GM21723 (cell line): ENCODE data around the gene FNIP2.
"Not testable (repeated sequence)": the region's sequence is repeated elsewhere in the genome, so short reads cannot be mapped to it uniquely, and the experiment has no call there.

Experiments
- ATAC-seq: cut with Tn5 transposase; IDR thresholded peaks from one replicate; pipeline ENCODE4 v1.9.1; 2021; ENCODE audit warnings: mild to moderate bottlenecking, moderate library complexity; ENCODE audit not compliant: unreplicated experiment

The FNIP2 gene

DNA sequence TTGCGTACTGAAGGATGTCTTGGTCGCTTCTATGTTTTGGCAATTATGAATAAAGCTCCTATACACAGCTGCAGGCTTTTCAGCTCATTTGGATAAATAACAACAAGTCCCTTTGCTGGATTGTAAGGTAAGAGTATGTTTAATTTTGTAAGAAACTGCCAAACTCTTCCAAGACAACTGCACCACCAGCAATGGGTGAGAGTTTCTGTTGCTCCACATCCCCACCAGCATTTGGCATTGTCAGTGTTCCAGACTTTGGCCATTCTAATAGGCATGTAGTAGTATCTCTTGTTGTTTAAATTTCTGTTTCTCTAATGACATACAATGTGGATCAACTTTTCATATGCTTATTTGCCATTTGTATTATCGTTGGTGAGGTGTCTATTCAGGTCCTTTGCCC is 44.3 kb downstream of the FNIP2 start:
- ATAC-seq: no peak

GRCh38 chr4:158814207-158814606 is 45.4 kb downstream of the FNIP2 start:
- no peak for ATAC-seq

DNA sequence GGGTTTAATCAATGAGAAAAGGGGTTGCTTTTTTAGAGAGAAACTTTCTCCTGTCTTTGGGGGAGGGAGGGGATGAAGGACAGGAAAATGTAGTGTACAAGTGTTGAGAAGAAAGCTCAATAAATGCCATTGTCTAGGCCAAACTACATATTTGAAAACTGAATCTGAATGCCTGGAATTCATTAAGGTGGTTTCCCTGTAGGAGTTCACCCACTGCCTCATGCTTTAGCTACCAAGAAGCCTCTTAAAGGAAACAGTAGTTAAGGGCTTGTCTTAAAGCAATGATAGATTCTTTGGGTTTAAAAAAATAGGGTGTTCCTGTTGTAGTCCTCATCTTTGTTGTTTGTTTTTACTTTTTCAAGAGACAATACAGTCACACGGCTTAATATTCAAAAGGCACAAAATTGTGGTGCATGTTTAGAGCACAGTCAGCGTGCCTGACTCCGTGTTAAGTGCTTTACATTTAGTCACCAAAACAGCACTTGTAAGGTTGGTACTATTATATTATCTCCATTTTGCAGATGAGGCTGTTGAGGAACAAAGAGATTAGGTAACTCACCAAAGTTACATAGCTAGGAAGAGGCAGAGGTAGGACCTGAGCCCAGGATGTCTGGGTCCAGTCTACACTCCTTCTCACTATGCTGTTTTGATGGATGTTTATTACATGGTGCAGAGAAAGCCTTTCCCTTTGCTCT is 46.0 kb downstream of the FNIP2 start:
- no peak for ATAC-seq

GRCh38 chr4:158816955-158817354 is 48.1 kb downstream of the FNIP2 start:
- peak; percentile 31 for ATAC-seq

DNA sequence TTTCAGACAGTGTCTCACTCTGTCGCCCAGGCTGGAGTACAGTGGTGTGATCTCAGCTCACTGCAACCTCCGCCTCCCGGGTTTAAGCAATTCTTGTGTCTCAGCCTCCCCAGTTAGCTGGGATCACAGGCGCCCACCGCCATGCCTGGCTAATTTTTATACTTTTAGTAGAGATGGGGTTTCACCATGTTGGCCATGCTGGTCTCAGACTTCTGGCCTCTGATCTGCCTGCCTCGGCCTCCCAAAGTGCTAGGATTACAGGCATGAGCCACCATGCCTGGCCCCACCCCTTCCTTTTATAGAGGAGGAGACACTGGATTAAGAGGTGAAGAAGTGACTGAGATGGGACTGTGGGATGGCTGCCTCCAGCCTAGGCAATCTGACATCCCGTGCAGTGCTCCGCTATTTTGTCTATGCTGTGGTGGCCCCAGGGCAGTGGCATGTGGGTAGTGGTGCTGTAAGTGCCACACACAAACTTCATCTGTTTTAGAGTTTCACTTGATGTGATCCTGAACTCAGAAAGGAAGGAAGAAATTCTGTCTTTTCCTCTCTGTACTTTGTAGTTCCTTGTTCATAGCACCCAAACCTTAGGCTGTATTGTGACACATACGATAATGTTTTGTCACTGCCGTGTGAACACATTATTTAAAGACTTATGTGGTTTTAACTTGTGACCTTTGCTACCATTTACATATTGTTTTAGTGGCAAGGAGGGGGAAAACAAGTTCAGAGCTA is 48.9 kb downstream of the FNIP2 start:
- ATAC-seq: peak; percentile 73

- no peak for ATAC-seq
Measured at GRCh38 chr4:158818560-158819140, 49.8 kb downstream of the FNIP2 start.

DNA sequence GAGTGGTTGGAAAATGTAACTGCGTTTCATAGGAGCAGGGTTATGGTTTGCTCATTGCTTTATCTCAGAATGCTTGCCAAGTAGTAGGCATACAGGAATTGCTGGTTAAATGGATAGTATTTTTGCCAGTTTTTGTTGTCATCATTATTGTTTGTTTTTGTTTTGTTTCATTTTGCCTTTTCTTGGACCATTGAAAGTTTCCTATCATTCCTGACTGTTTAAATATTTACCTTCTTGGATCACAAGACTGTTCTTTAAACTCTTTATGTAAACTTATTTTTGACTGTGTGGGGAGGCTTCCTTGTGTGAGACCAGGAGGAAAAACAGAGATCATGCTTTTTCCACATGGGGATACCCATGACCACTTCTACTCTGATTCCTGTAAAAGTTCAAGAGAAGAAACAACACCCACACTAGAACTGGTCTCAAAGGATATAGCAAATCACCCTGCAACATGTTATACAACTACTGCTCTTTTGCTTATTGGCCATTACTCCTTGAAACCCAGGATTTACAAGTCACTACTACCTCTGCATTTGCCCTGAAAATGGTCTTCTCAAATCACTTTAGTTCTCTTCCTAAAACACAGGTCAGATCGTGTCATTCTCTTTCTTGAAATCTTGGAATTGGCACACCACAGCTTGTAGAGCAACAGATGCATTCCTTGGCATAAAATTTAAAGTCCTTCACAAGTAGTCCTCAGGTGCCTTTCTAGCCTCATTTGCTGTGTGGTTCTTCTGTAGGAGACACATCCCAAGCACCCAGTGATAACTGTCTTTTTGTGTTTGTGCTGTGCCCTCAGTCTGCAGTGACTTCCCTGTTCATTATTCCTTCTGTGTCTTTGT is 51.3 kb downstream of the FNIP2 start:
- ATAC-seq: no peak

DNA sequence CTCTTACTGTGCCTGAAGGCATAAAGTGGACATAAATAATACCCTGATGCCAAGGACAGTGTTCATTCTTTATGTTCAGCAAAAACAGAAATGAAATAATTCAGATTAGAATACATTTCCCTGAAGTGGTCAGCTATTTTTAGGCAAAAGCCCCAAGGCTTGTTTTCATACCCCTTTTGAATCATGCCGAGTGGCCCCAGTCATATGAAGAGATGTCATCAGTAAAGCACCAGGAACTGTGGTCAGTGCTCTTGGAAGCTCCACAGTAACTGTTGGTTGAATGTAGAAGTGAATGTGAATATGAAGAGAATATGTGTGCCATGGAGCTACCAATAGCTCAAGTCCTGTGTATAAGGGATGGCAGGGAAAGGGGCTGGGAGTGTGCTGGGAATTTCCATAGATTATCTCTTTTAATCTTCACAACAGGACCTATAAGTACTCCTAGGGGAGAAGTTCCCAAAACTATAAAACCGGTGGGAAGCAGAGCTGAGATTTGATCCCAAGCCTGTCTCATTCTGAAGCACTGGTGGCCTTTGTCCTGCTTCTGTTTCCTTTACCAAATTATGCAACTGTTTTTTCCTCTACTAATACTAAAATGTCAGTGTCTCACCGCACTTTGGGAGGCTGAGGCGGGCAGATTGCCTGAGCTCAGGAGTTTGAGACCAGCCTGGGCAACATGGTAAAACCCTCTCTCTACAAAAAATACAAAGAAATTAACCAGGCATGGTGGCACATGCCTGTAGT is 52.6 kb downstream of the FNIP2 start:
- ATAC-seq: peak; percentile 48

DNA sequence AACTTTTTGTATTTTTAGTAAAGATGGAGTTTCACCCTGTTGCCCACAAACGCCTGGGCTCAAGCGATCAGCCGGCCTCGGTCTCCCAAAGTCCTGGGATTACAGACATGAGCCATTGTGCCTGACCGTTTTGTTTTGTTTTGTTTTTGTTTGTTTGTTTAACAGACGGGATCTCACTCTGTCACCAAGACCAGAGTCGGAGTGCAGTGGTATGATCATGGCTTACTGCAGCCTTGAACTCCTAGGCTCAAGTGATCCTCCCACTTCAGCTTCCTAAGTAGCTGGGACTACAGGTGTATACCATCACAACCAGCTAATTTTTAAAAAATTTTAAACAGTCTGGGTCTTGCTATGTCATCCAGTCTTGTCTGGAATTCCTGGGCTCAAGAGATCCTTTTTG is 53.5 kb downstream of the FNIP2 start:
- no peak for ATAC-seq

DNA sequence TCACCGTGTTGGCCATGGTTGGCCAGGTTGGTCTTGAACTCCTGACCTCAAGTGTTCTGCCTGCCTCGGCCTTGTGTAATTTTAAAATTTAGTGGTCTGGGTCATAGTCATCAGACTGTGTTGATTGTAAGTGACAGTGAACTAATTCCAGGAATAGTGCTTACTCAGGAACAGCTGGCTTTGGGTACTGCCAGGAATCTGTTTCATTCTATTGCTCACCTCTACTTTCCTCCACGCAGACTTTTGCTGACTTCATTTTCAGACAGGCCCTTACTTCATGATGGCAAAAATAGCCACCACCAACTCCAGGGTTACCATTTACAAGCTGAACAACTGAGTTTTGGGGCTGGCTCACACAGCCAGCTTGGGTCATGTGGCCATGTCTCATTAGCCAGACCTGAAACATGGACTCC is 54.6 kb downstream of the FNIP2 start:
- ATAC-seq: no peak

DNA sequence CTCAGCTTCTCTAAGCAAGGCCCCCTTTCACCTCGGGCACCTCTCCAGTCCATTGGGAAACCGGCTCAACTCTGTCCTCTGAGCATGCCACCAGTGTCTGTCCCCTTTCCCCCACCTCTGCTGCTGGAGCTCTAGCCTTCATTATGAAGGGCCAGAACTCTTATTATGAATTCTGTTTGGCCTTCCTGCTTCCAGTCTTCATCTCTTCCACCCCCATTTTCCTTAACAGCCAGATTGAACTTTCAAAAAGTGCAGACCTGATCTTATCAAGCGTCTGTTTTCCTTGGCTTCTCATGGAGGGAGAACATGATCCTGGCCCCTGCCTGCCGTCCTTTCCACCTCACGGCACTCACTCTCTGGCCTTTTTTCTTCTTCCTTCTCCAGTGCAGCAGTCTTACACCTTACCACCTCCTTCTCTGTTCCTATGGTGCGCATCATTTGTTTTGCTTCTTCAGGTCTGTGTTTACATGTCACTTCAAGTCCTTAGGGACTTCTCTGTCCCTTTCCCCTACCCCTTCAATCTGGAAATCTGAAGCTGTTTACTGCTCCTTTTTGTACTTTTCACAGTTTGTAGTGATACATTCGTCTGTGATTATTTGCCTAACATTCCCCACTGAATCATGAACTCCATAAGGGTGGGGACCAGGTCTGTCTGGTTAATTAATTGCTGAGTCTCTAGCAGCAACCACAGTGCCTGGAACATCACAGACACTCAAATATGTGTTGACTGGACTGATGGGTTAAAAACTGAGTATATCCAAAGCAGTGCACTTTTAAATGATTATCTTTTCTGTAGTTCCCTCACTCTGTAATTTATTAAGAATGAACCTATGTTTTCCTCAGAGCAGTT is 55.8 kb downstream of the FNIP2 start:
- ATAC-seq: no peak

DNA sequence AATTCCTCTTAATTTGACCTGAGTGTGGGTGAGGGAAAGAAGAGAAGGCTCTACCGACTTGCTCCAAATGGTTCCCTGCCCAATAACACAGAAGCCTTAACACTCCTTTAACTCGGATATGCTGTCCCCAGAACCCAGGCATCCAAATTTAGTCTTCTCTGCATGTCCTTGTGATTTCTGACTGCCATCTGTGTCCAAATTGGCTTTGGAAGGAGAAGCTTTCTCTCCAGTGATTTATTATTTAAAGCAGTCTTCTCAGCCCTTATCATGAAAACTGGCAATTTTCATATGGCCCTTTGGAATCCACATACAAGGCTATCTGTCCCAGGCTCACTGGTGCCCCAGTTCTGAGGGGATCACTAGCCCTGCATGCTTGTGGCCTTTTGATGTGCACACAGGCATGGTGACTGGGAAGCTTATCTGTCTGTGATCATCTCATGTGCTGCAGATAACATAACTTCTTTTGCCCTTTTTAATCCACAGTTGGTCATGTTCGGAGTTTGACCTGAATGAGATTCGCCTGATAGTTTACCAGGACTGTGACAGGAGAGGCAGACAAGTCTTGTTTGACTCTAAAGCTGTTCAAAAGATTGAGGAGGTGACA is 56.7 kb downstream of the FNIP2 start:
- no peak for ATAC-seq

DNA sequence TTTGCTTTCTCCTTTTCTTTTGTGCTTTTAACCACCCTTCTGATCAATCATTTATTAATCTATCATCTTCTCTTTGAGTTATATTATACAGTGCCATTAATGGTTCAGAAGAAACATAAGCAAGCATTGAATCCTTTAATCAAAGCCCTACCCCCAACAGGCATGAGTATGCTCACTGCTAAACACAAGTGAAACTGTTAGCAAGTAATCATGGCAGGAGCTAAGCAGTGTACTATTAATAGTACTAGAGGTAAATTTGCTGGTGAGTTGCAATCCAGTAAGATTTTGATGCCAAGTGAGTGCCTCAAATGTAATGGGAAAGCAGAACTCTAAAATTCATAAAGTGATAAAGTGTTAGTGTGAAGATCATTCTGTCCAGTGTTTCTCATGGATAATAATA is 57.2 kb downstream of the FNIP2 start:
- peak; percentile 58 for ATAC-seq

DNA sequence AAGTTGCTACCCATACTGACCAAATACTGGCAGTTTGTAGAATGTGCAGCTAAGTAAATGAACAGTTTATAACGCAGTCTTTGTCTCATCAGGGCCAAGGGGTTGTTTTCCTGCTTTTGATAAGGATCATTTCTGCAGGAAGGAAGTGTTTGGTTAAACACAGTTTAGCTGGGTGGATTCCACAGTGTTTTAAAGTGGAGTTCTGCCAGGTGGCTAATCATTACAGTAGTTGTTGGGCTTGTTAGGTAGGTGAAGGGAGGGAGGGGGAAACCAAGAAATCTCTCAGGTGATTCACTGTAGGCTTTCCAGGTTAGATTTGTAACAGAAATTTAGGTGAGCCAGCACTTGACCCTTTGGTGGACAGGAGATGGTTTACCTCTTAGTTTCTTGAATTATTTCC is 58.1 kb downstream of the FNIP2 start:
- ATAC-seq: no peak

DNA sequence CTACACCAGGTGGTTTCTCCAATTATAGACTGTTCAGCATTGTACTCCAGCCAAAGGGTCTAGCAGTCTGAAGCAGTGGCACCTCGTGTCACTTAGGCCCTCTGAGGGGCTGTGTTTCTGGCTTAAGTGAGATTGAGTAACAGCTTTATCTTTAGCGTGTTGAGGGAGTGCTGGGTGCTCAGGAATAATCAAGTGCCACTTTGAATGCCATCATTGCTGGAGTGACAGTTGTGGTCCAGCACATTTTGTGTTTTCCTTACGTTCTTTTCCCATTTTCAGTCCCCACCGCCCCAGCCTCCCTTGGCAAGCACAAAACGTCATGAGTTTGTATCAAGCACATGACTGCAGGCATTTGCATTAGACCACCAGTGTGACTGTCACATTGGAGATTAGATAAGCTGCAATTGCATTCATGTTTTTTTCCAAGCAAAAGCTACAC is 58.7 kb downstream of the FNIP2 start:
- no peak for ATAC-seq

DNA sequence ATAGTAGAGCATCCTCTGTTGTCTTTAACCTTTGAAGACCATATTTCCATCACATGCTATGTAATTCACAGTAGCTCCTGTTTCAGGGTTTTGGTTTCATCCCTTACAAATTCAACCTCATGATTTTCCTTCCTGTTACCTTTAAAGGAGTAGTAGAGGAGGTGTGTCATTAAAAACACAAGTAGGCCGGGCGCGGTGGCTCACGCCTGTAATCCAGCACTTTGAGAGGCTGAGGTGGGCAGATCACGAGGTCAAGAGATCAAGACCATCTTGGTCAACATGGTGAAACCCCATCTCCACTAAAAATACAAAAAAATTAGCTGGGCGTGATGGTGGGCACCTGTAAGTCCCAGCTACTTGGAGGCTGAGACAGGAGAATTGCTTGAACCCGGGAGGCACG is 59.3 kb downstream of the FNIP2 start:
- not testable (repeated sequence) for ATAC-seq

GRCh38 chr4:158829254-158829653 is 60.4 kb downstream of the FNIP2 start:
- no peak for ATAC-seq

- ATAC-seq: no peak
Measured at GRCh38 chr4:158833602-158834001, 64.8 kb downstream of the FNIP2 start.
